Stimulated activated memory B cell treated with anti-CD40 and anti-IgM and Interleukin-4, amounts not matched to agents 10 μg/mL and 1 μg/mL and 100 μg/mL, for 72 hours (primary cell): ENCODE measurements around the gene FBRS.

Source experiments
- ATAC-seq: fragments of 150-1000 bp; cut with Tn5 transposase; 2 replicates; pipeline ENCODE4 v1.10.0; 2021
- H3K27ac Mint-ChIP-seq: one replicate; pipeline ENCODE4 v1.8.0; 2022; ENCODE audit warnings: mild to moderate bottlenecking, mixed read lengths
- H3K27me3 Mint-ChIP-seq: one replicate; pipeline ENCODE4 v1.8.0; 2022; ENCODE audit warnings: mixed read lengths
- H3K36me3 Mint-ChIP-seq: one replicate; pipeline ENCODE4 v1.8.0; 2022; ENCODE audit warnings: mixed read lengths
- H3K4me1 Mint-ChIP-seq: one replicate; pipeline ENCODE4 v1.8.0; 2022; ENCODE audit warnings: mixed read lengths
- H3K4me3 Mint-ChIP-seq: one replicate; pipeline ENCODE4 v1.8.0; 2022; ENCODE audit warnings: mild to moderate bottlenecking, moderate library complexity, mixed read lengths
- H3K9me3 Mint-ChIP-seq: one replicate; pipeline ENCODE4 v1.8.0; 2022; ENCODE audit warnings: mixed read lengths

FBRS gene

DNA sequence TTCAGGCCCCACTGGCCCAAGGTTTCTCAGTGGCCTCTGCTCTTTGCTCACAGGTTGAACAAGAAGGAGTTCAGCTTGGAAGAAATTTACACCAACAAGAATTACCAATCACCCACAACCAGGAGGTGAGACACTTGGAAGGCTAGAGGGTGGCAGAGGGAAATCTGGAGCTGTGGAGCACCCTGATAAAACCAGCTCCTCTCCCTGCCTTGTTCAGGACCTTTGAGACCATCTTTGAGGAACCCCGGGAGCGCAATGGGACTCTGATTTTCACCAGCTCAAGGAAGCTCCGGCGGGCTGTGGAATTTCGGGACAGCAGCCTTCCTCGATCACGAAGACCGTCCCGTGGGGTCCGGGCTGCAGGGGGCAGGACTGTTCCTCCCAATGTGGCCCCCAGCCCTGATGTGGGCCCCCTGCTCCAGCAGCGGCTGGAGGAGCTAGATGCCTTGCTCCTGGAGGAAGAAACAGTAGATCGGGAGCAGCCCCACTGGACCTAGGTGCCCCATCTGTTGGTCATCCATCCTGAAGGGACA is 2.4 kb upstream of the FBRS start:
- Mint-ChIP-seq H3K36me3 (peaks cover 39% of the 10 kb centered on the region), H3K4me3 (no peak overlapping the region), H3K27ac (no peak overlapping the region), H3K4me1 (peaks cover 37% of the 10 kb centered on the region), H3K27me3 (no peaks in the 10 kb centered on the region), H3K9me3 (no peaks in the 10 kb centered on the region)
- no peak for ATAC-seq

DNA sequence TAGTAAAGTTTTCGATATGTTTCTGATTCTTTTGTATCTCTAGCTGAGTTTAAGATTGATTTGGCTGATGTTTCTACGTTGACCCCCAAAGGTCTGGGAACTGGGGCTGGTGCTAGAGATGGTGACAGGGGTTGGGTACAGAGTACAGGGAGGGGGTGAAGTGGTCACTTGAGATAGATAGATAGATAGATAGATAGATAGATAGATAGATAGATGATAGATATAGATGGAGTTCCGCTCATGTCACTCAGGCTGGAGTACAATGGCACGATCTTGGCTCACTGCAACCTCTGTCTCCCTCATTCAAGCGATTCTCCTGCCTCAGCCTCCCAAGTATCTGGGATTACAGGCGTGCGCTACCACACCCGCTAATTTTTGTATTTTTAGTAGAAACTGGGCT is 1.8 kb upstream of the FBRS start:
- Mint-ChIP-seq H3K27ac (no peak overlapping the region), H3K9me3 (no peaks in the 10 kb centered on the region), H3K36me3 (peaks cover 44% of the 10 kb centered on the region), H3K4me1 (peaks cover 42% of the 10 kb centered on the region), H3K27me3 (no peaks in the 10 kb centered on the region), H3K4me3 (peak overlapping the region; percentile 38)
- no peak for ATAC-seq

DNA sequence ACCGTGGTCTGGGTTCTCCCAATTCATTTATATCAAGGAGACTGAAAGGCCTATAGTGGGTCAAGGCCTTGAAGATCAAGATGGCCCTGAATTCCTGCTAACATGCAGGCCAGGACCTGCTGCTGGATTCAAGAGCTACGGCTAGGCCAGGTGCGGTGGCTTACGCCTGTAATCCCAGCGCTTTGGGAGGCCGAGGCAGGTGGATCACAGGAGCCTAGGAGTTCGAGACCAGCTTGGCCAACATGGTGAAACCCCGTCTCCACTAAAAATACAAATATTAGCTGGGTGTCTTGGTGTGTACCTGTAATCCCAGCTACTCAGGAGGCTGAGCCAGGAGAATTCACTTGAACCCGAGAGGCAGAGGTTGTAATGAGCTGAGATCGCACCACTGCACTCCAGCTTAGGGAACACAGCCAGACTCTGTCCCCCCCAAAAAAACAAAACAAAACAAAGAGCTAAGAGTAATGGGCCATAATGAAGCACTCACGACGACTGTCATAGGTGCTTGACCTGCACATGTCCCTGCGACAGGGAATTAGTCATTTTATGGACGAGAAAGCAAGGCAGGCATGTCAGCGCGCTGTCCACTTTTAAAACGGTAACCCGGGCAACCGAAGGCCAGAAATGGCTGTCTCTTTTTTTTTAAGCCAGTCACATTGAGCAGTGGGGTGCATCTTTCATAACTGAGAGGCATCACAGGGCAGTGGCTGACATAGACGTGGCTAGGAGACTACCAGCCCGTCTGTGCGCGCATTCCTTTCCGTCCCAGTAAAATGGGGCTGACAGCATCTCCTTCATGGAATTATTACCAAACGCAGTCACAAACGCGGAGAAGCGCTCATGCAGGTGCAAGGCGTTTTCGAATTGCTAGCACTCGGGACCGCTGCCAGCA is 1.0 kb upstream of the FBRS start:
- peak overlapping the region; percentile 93 for H3K27ac Mint-ChIP-seq
- H3K9me3 Mint-ChIP-seq, result no peaks in the 10 kb centered on the region
- ATAC-seq, result no peak
- H3K27me3 Mint-ChIP-seq, result no peaks in the 10 kb centered on the region
- peaks cover 42% of the 10 kb centered on the region for H3K4me1 Mint-ChIP-seq
- peaks cover 52% of the 10 kb centered on the region for H3K36me3 Mint-ChIP-seq
- peak overlapping the region; percentile 88 for H3K4me3 Mint-ChIP-seq

DNA sequence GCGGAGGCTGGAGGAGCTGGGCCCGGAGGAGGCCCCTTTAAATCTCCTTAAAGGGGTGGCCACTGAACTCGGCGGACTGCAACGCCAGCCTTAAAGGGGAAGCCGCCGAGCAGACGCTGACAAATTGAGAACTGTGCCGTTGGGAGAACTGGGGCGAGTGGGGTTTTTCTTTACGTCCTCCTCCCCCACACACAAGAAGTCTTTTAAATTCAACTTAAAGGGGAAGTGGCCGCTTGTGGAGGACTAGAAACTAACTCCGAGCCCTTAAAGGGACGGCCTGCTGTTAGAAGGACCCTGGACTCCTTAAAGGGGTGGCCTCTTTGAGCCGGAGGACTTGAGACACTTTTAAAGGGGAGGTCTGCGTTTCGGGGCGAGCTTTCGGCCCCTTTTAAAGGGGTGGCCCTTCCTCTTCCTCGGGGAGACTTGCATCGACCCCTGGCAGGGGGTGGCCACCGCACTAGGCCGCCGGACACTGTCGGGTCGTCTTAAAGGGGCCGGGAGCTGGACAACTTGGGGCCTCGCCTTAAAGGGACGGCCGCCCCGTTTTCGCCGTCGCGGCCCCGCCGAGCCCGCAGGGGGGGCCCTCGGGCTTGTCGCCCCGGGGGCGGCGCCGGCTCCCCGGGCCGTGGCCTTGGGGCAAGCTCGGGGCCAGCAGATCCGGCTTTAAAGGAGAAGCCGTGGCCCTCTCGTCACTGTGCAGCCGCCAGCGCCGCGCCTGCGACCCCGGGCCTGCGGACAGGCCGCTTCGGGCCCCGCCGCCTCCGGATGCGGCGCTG is 688 bp downstream of the FBRS start:
- peak overlapping the region; percentile 88 for H3K4me3 Mint-ChIP-seq
- ATAC-seq, result peak; percentile 4
- peaks cover 62% of the 10 kb centered on the region for H3K36me3 Mint-ChIP-seq
- H3K27me3 Mint-ChIP-seq, result no peaks in the 10 kb centered on the region
- peaks cover 50% of the 10 kb centered on the region for H3K4me1 Mint-ChIP-seq
- H3K9me3 Mint-ChIP-seq, result no peaks in the 10 kb centered on the region
- peak overlapping the region; percentile 93 for H3K27ac Mint-ChIP-seq

DNA sequence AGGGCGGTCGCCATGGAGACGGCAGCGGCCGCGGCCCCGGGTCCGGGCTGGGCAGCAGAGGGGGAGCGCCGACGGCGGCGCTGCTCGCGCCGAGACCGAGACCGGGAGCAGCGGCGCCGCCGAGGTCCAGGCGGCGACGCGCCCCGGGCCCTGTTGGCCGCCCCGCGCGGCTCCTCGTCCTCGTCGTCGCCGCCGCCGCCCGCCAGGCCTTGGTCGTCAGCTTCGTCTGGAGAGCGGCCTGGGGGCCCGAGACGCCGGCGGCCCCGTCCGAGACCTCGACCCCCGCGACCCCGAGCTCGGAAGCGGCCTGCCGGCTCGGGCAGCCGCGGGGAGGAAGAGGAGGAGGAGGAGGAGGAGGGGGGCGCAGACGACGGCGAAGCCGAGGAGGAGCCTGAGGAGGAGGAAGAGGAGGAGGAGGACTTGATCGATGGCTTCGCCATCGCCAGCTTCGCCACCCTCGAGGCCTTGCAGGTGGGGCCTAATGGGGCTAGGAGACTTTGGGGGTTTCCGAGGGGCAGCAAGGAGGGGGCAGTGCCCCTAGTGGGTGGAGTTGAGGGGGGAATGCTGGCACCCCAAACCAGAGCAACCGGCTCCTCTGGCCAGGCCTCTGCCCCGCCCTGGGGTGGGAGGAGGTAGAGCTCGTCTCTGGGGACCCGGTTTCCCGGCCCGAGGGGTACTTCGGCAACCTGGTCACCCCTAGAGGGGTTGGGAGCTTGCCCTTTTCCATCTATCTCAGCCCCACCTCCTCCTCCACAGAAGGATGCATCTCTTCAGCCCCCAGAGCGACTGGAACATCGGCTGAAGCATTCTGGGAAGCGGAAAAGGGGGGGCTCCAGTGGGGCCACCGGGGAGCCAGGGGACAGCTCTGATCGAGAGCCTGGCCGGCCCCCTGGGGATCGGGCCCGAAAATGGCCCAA is 1.5 kb downstream of the FBRS start:
- Mint-ChIP-seq H3K27me3 (no peaks in the 10 kb centered on the region), H3K27ac (peak overlapping the region; percentile 93), H3K4me3 (peak overlapping the region; percentile 81), H3K4me1 (peaks cover 52% of the 10 kb centered on the region), H3K9me3 (no peaks in the 10 kb centered on the region), H3K36me3 (peaks cover 59% of the 10 kb centered on the region)
- no peak for ATAC-seq

DNA sequence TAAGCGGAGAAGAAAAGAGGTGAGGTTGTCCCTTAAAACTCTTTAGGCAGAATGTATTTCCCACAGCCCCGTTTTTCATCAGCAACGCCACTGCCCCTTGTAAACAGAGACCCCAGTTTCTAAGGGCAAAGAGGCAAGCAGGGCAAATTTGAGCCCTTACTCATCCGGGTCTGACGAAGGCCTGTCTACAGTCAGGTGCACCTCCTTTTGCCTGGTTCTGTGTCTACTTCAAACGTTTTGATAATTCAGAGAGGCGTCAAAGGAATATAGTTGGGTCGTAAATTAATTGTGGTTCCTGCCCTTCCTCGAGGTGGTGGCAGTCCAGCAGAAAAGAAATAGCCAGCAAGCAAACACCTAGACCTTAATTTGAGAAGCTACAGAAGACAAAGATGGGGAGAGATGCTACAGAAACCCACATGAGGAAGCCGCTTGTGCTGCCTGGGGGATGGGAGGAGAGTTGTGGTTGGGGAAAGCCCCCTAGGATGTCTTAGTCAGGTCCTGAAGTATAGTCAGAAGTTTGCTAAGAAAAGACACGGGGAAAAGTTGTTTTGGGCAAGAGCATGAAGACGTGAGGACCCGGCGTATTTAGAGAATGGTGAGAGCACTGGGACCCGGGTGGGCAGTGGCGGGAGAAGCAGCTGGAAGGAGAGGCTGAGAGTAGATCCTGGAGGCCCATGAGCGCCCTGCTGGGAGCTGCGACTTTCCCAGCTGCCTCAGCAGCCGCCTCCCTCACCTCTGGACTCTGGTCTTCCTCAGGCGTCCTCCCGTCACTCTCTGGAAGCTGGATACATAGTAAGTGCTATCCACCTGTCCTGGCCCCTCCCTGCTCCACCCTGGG is 2.4 kb downstream of the FBRS start:
- no peak for ATAC-seq
- H3K4me1 Mint-ChIP-seq, result peaks cover 53% of the 10 kb centered on the region
- H3K27ac Mint-ChIP-seq, result peak overlapping the region; percentile 93
- H3K4me3 Mint-ChIP-seq, result peak overlapping the region; percentile 81
- no peaks in the 10 kb centered on the region for H3K9me3 Mint-ChIP-seq
- peaks cover 59% of the 10 kb centered on the region for H3K36me3 Mint-ChIP-seq
- no peaks in the 10 kb centered on the region for H3K27me3 Mint-ChIP-seq

DNA sequence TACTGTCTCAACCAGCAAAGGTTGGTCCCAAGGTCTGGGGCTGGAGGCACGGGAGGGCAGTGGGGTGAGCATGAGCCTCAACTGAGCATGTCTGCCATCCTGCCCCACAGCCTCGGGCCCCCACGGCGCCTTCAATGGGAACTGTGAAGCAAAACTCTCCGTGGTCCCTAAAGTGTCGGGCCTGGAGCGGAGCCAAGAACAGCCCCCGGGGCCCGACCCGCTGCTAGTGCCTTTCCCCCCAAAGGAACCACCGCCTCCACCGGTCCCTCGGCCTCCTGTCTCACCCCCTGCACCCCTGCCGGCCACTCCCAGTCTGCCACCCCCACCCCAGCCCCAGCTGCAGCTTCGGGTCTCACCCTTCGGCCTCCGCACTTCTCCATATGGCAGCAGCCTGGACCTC is 4.2 kb downstream of the FBRS start:
- Mint-ChIP-seq H3K4me1 (peaks cover 47% of the 10 kb centered on the region), H3K4me3 (peak overlapping the region; percentile 53), H3K36me3 (peaks cover 63% of the 10 kb centered on the region), H3K27me3 (no peaks in the 10 kb centered on the region), H3K9me3 (no peaks in the 10 kb centered on the region), H3K27ac (peak overlapping the region; percentile 74)
- no peak for ATAC-seq

DNA sequence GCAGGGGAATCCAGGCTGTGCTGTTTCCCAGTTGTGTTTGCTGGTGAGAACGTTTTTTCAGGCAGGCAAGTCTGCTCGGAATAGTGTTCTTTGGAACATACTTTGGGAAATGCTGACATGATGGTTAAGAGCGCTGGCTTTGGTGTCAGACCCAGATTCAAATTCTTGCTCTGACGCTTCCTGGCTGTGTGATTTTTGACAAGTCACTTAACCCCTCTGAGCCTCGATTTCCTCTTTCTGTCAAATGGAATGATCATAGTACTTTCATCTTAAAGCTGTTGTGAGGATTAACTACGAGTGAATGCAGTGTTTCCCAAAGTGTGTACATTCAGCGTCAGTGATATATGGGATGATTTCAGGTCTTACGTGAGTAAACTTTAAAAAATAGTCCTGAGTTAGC is 4.8 kb downstream of the FBRS start:
- Mint-ChIP-seq H3K27me3 (no peaks in the 10 kb centered on the region), H3K4me3 (peak overlapping the region; percentile 23), H3K27ac (peak overlapping the region; percentile 74), H3K9me3 (no peaks in the 10 kb centered on the region), H3K36me3 (peaks cover 69% of the 10 kb centered on the region), H3K4me1 (peaks cover 45% of the 10 kb centered on the region)
- ATAC-seq, result no peak

DNA sequence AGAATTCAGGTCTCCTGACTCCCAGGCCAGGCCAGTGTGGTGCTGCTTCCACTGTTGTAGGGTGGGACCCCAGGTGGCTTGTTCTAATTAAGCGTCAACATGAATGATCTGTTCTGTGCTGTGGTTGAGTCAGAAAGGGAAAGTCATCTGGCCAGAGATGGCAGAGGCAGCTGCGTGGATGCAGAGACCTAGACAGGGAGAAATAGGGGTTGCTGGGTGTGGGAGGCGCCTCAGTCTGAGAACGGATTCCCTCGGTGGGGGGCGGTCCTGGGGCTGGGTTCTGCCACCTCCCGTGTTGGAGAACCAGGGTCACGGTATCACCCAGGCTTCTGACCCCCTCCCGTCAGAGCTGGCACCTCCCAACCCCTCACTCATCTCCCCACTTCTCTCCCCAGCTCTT is 5.6 kb downstream of the FBRS start:
- peak overlapping the region; percentile 74 for H3K27ac Mint-ChIP-seq
- peaks cover 45% of the 10 kb centered on the region for H3K4me1 Mint-ChIP-seq
- no peak for ATAC-seq
- peaks cover 76% of the 10 kb centered on the region for H3K36me3 Mint-ChIP-seq
- no peaks in the 10 kb centered on the region for H3K9me3 Mint-ChIP-seq
- H3K4me3 Mint-ChIP-seq, result peak overlapping the region; percentile 44
- no peaks in the 10 kb centered on the region for H3K27me3 Mint-ChIP-seq

DNA sequence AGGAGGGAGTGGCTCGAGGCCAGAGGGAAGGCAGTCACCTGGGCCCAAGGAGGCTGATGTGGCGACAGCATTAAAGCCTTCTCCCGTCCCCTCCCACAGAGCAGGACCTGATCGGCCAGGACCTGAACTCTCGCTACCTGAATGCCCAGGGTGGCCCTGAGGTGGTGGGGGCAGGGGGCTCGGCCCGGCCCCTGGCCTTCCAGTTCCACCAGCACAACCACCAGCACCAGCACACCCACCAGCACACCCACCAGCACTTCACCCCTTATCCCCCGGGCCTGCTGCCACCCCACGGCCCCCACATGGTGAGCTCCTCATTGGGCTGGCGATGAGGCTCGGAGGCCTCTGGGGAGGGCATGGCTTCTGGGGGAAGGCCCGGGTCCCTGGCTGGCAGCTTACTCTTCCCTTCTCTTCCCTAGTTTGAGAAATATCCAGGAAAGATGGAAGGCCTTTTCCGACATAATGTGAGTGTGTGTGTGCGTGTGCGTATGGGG is 6.4 kb downstream of the FBRS start:
- Mint-ChIP-seq H3K36me3 (peaks cover 84% of the 10 kb centered on the region), H3K4me1 (peaks cover 45% of the 10 kb centered on the region), H3K27ac (peak overlapping the region; percentile 30), H3K27me3 (no peaks in the 10 kb centered on the region), H3K9me3 (no peaks in the 10 kb centered on the region), H3K4me3 (no peak overlapping the region)
- ATAC-seq, result no peak

DNA sequence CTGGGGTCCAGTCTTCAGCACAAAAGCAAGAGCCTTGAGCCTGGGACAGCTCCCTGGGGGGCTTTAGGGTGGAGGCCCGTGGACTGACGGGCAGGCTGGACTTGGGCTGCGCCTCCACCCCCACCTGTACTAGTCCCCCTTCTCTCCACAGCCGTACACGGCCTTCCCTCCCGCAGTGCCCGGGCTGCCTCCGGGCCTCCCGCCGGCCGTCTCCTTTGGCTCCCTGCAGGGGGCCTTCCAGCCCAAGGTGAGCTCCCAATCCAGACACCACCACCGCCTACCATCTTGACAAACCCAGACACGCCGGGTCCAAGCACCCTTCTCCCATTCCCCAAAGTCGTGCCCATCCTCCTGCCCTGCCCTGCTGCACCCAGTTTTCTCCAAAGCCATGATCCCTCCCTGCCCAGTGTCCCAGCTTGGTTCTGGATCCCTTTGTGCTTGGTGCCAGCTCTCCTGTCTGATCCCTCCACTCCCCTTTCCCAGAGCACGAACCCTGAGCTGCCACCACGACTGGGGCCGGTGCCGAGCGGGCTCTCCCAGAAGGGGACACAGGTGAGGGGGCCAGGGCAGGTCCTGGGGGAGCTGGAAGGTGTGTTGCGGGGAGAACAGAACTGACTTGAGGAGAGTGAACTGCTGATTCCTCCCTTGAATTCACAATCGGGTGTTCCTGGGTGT is 7.1 kb downstream of the FBRS start:
- H3K27me3 Mint-ChIP-seq, result no peaks in the 10 kb centered on the region

DNA sequence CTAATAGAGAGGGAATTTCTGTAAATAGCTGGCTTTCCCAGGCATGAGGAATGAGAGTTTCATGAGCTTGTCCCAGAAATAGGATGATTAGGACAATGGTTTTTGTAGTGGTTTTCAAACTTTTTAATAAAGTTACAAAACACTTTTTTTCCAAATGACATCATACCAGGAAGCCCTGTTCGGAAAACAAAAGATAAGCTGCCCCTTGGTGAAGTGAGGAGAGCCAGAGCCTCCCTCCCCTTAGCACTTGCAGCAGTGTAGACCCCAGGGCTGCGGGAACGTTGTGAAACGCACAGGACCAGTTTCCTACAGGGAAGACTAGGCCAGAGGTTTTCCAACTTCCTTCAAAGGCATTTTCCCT is 7.6 kb downstream of the FBRS start:
- peaks cover 40% of the 10 kb centered on the region for H3K4me1 Mint-ChIP-seq
- peaks cover 82% of the 10 kb centered on the region for H3K36me3 Mint-ChIP-seq
- H3K4me3 Mint-ChIP-seq, result no peak overlapping the region
- H3K27me3 Mint-ChIP-seq, result no peaks in the 10 kb centered on the region
- no peak for ATAC-seq
- H3K9me3 Mint-ChIP-seq, result no peaks in the 10 kb centered on the region
- H3K27ac Mint-ChIP-seq, result peak overlapping the region; percentile 30

More for the DNA sequence above, 7.1 kb downstream of the FBRS start:
- ATAC-seq, result no peak
- H3K27ac Mint-ChIP-seq, result peak overlapping the region; percentile 30
- H3K36me3 Mint-ChIP-seq, result peaks cover 86% of the 10 kb centered on the region
- peaks cover 45% of the 10 kb centered on the region for H3K4me1 Mint-ChIP-seq
- H3K4me3 Mint-ChIP-seq, result no peak overlapping the region
- H3K9me3 Mint-ChIP-seq, result no peaks in the 10 kb centered on the region

DNA sequence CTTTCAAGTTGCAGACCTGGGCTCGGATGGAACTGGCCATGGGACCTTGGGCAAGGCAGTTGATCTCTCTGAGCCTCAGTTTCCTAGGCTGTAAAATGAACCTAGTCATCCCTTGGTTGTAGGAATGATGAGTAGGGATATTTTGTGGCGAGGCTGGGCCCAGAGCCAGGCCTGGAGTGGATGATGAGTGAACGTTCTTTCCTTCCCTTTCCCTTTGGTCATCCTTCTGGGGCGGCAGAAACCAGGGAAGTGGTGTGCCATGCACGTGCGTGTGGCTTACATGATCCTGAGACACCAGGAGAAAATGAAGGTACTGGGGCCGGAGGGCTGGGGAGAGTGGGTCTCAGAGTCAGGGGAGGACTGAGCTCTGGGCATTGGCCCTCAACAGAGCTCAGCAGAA is 8.4 kb downstream of the FBRS start:
- H3K4me3 Mint-ChIP-seq, result no peak overlapping the region
- H3K9me3 Mint-ChIP-seq, result no peaks in the 10 kb centered on the region
- H3K27me3 Mint-ChIP-seq, result no peaks in the 10 kb centered on the region
- peaks cover 73% of the 10 kb centered on the region for H3K36me3 Mint-ChIP-seq
- ATAC-seq, result no peak
- H3K4me1 Mint-ChIP-seq, result peaks cover 31% of the 10 kb centered on the region
- H3K27ac Mint-ChIP-seq, result no peak overlapping the region
